Peyer's patch (tissue), 4 donors: ENCODE measurements around the gene CPPED1.

Experiments used
- CTCF ChIP-seq, 6 experiments: fragments of 450-650 bp in 4 of 6; fragments of 200-600 bp in 2 of 6; sonication (generic) in 1 of 6; IDR thresholded peaks; one replicate each; pipeline ENCODE4 v1.5.1; 2017 to 2019; ENCODE audit warnings: antibody characterized with exemption in 6 of 6, mild to moderate bottlenecking in 3 of 6, moderate library complexity in 1 of 6
- POLR2A ChIP-seq, 2 donors: fragments of 450-650 bp; IDR thresholded peaks; one replicate each; pipeline ENCODE4 v1.5.1; 2017; ENCODE audit warnings: antibody characterized with exemption in 2 of 2, mild to moderate bottlenecking in 2 of 2, moderate library complexity in 2 of 2

- TF ChIP-seq CTCF (IDR thresholded peaks at IDR 0.05) (no peak), POLR2A (IDR thresholded peaks at IDR 0.05) (no peak)
Observed at GRCh38 chr16:12620150-12620549, 183.5 kb downstream of the CPPED1 start.
